Thyroid gland (tissue), 4 donors: ENCODE measurements around the gene ANKFY1.

Experiments
- CTCF ChIP-seq, 6 experiments: fragments of 200-600 bp in 3 of 6; fragments of 450-650 bp in 3 of 6; sonication (generic) in 3 of 6; IDR thresholded peaks; one replicate each; pipeline ENCODE4 v1.5.1; 2016 to 2019; ENCODE audit warnings: antibody characterized with exemption in 6 of 6, mild to moderate bottlenecking in 2 of 6, inconsistent platforms in 1 of 6, moderate library complexity in 1 of 6
- POLR2A ChIP-seq, 2 donors: fragments of 450-650 bp; IDR thresholded peaks; one replicate each; pipeline ENCODE4 v1.6.1; 2017; ENCODE audit warnings: antibody characterized with exemption in 2 of 2, mild to moderate bottlenecking in 2 of 2, moderate library complexity in 1 of 2

- TF ChIP-seq CTCF (IDR thresholded peaks at IDR 0.05) = no peak
- TF ChIP-seq POLR2A (IDR thresholded peaks at IDR 0.05) = no peak
These were observed 22.2 kb downstream of the ANKFY1 start for GRCh38 chr17:4241535-4241934.
